SK-N-MC (cell line): ENCODE data around the gene EPHB3.

Experiments used
- EZH2 ChIP-seq: fragments of 200-600 bp; sonication (generic); IDR thresholded peaks from one replicate; pipeline ENCODE4 v1.6.1; 2017; ENCODE audit warnings: antibody characterized with exemption
- POLR2AphosphoS5 ChIP-seq: IDR thresholded peaks from 2 replicates; pipeline ENCODE4 v1.6.1; 2012; ENCODE audit warnings: mild to moderate bottlenecking, low read depth, low read length, borderline replicate concordance

- TF ChIP-seq POLR2AphosphoS5: no peak
- no peak for TF ChIP-seq EZH2
Measured at GRCh38 chr3:184512621-184513020, 49.0 kb upstream of the EPHB3 start.
